HEK293 (cell line): ENCODE data around the gene MKLN1.

Experiments
- KLF17 ChIP-seq: fragments of 450-650 bp; formaldehyde crosslinking; IDR thresholded peaks from 2 replicates; pipeline ENCODE4 v1.5.1; 2016; ENCODE audit warnings: missing biosample characterization, missing genetic modification characterization
- TCF7L2 ChIP-seq: IDR thresholded peaks from 2 replicates; pipeline ENCODE4 v1.6.1; 2011; ENCODE audit warnings: low read depth, mild to moderate bottlenecking, inconsistent platforms, low read length, moderate library complexity, borderline replicate concordance
- ZNF221 ChIP-seq: fragments of 450-650 bp; formaldehyde crosslinking; IDR thresholded peaks from 2 replicates; pipeline ENCODE4 v1.5.1; 2017; ENCODE audit warnings: missing biosample characterization, missing genetic modification characterization, borderline replicate concordance
- ZNF239 ChIP-seq: fragments of 450-650 bp; formaldehyde crosslinking; IDR thresholded peaks from 2 replicates; pipeline ENCODE4 v1.5.1; 2016; ENCODE audit warnings: missing biosample characterization, missing genetic modification characterization
- ZNF362 ChIP-seq: fragments of 450-650 bp; formaldehyde crosslinking; IDR thresholded peaks from 2 replicates; pipeline ENCODE4 v1.5.1; 2016; ENCODE audit warnings: missing biosample characterization, missing genetic modification characterization
- ZNF501 ChIP-seq: fragments of 450-650 bp; formaldehyde crosslinking; IDR thresholded peaks from 2 replicates; pipeline ENCODE4 v1.5.1; 2016; ENCODE audit warnings: missing biosample characterization, missing genetic modification characterization
- ZNF530 ChIP-seq: fragments of 450-650 bp; formaldehyde crosslinking; IDR thresholded peaks from 2 replicates; pipeline ENCODE4 v1.5.1; 2016; ENCODE audit warnings: low read depth, missing biosample characterization, missing genetic modification characterization
- ZNF560 ChIP-seq: fragments of 450-650 bp; formaldehyde crosslinking; IDR thresholded peaks from 2 replicates; pipeline ENCODE4 v1.5.1; 2017; ENCODE audit warnings: missing biosample characterization, missing genetic modification characterization, borderline replicate concordance
- ZNF660 ChIP-seq: fragments of 450-650 bp; IDR thresholded peaks from 2 replicates; pipeline ENCODE4 v1.5.1; 2018; ENCODE audit warnings: missing biosample characterization, mild to moderate bottlenecking, missing genetic modification characterization
- TF ChIP-seq, protein P1 (sequence below): fragments of 450-650 bp; formaldehyde crosslinking; IDR thresholded peaks from 2 replicates; pipeline ENCODE4 v1.5.1; 2016; ENCODE audit warnings: missing biosample characterization, missing genetic modification characterization
- TF ChIP-seq, protein P2 (sequence below): fragments of 450-650 bp; formaldehyde crosslinking; optimal IDR thresholded peaks from 2 replicates; pipeline ENCODE3; 2016; ENCODE audit warnings: missing biosample characterization, mild to moderate bottlenecking, missing genetic modification characterization

GRCh38 chr7:131294553-131294952 lies 33.1 kb upstream of the MKLN1 start:
- TF ChIP-seq, protein P1, sequence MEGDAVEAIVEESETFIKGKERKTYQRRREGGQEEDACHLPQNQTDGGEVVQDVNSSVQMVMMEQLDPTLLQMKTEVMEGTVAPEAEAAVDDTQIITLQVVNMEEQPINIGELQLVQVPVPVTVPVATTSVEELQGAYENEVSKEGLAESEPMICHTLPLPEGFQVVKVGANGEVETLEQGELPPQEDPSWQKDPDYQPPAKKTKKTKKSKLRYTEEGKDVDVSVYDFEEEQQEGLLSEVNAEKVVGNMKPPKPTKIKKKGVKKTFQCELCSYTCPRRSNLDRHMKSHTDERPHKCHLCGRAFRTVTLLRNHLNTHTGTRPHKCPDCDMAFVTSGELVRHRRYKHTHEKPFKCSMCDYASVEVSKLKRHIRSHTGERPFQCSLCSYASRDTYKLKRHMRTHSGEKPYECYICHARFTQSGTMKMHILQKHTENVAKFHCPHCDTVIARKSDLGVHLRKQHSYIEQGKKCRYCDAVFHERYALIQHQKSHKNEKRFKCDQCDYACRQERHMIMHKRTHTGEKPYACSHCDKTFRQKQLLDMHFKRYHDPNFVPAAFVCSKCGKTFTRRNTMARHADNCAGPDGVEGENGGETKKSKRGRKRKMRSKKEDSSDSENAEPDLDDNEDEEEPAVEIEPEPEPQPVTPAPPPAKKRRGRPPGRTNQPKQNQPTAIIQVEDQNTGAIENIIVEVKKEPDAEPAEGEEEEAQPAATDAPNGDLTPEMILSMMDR (tag by site-specific recombination), result no peak
- no peak for TF ChIP-seq ZNF362
- TF ChIP-seq, protein P2, sequence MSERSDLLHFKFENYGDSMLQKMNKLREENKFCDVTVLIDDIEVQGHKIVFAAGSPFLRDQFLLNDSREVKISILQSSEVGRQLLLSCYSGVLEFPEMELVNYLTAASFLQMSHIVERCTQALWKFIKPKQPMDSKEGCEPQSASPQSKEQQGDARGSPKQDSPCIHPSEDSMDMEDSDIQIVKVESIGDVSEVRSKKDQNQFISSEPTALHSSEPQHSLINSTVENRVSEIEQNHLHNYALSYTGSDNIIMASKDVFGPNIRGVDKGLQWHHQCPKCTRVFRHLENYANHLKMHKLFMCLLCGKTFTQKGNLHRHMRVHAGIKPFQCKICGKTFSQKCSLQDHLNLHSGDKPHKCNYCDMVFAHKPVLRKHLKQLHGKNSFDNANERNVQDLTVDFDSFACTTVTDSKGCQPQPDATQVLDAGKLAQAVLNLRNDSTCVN (tag by site-specific recombination), result no peak
- no peak for TF ChIP-seq ZNF560
- TF ChIP-seq ZNF660 (tag by site-specific recombination), result no peak
- TF ChIP-seq TCF7L2, result no peak
- TF ChIP-seq ZNF530 (tag by site-specific recombination), result no peak
- TF ChIP-seq ZNF239 (tag by site-specific recombination), result no peak
- TF ChIP-seq ZNF221 (tag by site-specific recombination), result no peak
- TF ChIP-seq ZNF501, result no peak
- no peak for TF ChIP-seq KLF17 (tag by site-specific recombination)
